NCI-H1105 (cell line): ENCODE results near the gene TSPAN9.

ENCODE experiments used
- DNase-seq: peaks from one replicate; lab custom pipeline; 2025; lab: John Stamatoyannopoulos, UW

The TSPAN9 gene

DNA sequence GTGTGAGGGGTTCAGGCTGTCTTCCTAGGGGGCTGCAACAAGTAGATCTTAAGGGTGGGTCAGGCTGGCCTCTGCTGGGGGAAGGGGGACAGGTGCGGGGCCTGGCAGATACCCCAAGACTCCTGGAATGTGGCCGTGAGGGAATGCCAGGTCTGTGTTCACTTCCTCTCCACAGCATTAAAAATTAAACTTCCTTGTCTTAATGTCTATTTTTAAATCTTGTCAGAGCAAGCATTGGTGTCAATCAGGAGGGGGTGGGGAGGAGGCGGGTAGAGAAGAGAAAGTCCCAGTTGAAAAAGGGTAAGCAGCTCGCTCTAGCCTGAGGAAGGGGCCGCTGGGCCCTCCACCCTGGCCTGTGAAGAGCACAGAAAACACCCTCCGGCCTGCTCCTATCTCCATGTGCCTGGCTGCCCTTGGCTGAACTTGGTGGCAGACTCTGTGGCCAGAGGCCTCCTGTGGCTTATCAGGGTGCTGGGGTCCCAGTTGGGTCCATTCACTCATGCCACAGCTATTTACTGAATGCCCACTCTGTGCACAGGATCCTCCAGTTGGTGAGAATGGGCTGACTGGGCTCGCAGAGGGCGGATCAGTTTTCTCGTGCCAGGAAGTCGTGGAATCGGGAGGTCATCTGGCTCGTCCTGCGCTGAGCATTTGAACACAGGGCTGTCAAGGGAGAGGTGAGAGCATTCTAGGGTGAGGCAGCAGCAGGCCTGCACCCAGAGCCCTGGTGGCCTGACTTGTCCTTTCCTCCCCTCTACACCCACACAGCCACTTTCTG, 128.8 kb downstream of the TSPAN9 start:
- DNase-seq, result no peak

DNA sequence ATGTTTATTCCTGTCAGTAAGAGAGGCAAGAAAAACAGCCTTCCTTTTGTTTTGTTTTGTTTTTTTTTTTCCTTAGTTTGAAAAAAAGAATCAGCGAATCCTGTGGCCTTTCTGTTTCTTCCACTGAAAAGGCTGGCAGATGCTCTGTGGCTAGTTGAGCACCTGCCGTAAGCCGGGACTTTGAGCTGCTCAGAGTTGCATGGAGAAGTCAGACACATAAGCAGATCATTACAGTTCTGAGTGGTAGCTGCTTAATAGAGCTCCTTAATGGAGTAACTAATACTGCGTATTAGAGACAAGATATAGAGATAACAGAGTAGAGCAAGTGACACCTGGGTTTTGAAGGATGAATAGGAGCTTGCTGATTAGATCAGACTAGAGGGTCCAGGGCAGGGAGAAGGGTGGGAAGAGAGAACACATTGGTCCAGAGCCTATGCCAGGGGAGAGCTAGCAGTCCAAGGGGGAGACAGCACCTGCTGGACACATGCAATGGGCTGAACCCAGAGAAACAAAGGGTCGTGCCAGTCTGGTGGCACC, 129.4 kb downstream of the TSPAN9 start:
- DNase-seq, result no peak

DNA sequence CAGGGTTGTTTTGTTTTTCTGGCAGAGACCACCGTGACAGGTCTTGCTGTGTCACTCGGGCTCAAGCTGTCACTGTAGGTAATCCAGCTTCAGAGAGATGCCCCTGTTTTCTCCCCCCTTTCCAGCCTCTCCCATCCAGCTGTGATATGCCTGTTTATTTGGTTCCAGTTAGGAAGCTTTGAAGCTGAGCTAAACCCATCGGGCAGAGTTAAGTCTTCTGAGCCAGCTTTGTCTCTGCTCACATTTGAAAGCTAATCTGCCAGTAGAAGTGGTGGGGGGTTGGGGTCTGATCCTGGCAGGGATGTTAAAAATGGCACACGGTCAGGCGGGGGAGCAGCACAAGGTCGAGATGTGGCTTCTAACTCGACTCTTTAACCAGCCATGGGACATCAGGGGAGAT, 130.0 kb downstream of the TSPAN9 start:
- no peak for DNase-seq

DNA sequence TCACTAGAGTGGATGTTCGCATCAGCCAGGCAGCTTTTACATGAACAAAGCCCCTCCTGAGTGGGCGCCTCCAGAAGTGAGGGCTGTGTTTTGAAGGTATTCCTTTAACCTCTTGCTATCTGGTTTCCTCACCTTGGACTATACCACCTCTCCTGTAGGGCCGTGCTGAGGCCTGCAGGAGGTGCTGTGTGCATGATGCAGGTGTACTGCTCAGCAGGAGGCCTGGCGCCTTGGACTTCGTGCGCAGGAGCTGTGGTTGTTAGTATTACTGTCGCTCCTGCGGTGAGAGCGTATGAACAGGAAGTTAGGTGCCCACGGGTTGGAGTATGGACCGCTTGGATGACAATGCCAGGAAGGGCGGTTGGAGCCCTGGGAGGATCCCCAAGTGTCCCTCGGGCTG, 130.7 kb downstream of the TSPAN9 start:
- DNase-seq, result no peak

DNA sequence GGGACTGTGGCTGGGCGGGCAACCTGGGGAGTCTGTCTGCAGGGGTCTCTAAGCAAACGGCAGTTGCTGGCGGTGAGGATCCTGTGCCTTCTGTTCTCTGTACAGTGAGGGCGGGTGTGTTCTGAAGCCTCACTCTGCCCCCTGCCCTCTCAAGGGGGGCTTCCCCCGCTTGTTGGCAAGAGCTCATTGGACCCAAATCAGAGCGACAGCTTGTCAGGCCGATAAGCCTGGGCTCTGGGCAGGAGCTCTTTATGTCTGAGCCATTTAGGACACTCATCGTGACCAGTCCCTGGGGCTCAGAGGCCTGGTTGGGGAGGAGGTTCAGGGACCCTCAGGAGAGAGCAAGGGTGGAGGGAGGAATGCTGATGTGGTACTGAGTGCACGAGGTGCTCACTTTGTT, 136.0 kb downstream of the TSPAN9 start:
- DNase-seq, result no peak

DNA sequence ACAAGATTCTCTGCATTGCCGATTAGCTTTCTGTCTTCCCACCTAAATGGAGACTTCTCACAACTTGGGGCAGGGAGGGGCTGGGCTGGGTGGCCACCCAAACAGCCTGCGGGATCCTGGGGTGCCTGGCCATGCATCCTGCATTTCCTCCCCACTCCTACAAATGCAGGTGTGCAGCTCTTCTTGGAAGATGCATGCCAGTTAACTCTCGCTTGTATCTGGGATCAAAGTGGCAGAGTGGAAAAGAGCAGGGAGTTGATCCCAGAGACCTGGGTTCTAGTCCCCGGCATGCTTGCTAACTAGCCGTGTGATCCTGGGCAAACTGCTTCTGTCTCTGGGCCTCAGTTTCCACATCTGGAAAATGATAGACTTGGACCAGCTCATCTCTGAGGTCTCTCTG, 136.6 kb downstream of the TSPAN9 start:
- no peak for DNase-seq

DNA sequence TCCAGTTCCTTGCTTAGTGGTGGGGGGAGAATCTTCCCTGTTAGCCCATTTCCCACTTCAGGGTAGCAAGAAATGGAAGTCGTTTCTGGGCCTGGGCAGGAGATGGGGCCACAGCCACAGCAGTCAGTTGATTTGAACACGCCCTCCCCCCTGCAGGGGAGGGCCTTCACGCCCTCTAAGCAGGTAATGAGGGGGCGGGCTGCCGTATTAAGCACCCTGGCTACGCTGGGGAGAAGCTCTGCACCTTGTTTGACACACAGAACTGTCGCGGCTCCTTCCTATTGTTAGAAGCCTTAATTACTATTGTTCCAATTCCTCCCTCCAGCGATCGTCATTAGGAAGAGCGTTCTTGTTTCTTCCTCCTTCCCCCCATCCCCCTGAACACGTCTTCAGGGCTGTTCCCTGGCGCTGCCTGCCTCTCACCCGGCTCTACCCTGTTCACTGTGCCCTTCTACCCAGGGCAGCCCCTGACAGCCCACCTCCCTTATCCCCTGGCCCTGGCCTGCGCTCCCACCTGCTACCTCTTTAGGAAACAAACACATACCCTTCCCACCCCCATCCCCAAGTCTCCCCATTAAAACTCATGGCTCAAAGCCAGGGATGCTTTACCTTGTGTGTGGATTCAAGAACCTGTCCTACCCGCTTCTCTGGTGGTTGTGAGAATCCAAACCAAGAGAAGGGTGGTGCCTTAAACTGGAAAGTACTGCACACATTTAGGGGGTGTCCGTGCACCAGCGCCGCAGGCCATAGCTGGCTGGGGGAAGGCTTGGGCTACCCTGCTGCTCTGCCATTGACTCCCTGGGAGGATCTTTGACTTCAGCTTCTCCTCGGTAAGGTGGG, 137.6 kb downstream of the TSPAN9 start:
- peak; percentile 79 for DNase-seq

DNA sequence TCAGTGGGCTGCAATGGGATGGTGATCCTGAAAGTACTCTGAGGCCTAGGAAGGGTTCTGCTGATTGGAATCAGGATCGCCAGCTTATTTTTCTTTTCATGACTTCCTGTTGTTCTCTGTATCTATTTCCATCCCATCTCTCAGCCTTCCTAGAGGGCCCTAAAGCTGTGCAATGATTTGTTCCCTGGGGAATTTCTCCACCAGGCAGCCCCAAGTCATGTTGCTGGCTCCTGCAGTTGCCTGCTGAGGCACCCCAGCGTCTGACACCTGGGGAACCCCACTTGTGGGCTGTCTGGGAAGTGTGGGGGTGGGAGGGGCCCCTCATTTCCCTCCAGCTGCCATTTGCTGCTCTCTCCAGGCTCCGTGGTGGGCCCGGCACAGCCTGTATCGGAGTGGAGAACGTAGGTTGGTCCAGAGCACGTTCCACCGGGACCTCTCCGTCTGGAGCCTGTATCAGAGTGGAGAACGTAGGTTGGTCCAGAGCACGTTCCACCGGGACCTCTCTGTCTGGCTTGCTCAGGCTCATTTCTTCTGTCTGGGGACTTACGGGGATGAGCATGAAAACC, 138.3 kb downstream of the TSPAN9 start:
- no peak for DNase-seq

DNA sequence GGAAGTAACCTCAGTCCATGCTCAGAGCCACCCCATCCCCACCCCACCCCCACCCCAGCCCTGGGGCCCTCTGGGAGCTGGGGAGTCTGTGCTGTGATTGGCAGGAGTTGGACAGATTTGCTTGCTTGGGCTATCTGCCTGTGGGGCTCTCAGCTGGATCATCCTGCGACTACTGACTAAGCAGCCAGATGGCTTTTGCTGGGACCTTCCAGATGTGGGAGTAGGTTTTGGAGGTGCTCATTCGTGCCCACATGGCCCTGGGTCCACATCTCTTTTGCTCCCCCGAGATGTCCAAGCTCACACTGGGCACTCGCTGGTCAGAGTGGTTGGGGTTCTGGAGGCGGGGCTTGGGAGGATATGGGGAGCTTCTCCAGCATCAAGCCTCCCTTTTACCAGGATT, 138.9 kb downstream of the TSPAN9 start:
- DNase-seq, result no peak

DNA sequence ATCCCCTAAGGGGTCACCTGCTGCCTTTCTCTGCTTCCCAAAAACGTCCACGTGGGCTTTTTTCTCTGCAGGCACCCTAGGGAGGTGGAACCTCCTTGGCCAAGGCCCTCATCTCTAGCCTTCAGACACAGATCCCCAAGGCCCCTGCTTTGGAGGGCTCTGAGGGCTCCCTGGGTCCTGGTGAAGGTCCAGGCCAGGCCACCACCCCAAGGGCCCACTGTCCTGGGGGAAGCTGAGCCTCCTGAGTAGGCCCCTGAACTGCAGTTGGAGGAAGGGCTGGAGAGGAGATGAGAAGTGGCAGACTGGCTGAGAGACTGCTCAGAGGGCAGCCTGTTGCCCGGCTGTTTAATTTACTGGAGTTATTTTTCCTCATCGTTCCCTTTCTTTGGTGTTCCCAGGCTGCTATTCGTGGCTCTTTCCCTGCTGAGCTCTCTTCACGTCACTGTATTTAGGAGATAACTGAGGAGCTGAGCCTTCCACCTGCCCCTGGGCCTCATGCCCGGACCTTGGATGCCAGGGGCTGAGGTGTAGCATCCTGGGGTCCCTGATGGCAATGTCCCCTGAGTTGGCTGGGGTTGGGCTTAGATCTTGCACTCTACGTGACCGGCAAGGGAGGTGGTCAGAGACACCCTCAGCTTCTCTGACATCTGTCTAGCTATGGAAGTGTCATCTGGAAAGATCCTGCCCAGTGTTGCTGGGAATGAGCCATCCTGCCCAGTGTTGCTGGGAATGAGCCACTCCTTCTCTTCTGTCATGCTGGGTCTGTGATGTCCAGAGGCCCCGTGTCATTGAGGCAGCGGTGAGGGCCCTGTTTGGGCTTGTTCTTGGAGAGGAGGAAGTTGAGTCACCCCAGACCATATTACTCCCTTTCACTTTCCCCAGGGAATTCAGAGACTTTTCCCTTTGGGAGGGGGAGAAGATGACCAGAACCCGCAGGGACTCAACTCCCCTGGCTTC, 139.8 kb downstream of the TSPAN9 start:
- DNase-seq, result no peak

DNA sequence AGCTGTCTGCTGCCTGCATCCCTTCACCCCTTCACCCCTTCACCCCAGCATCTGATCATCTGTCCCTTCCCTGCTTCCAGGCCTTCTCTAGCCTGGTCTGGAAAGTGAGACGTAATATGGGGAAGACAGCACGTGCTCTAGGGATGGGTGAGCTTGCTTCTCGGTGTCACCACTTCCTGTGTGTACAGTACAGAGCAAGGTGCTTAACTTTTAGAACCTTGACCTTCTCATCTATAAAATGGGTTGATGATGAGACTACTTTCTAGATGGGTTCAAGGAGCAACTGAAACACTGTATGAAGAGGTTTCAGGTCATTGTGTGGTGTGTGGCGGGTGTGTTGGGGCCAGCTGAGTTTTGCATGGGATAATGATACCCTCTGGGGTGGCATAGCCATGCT, 140.5 kb downstream of the TSPAN9 start:
- DNase-seq, result no peak

DNA sequence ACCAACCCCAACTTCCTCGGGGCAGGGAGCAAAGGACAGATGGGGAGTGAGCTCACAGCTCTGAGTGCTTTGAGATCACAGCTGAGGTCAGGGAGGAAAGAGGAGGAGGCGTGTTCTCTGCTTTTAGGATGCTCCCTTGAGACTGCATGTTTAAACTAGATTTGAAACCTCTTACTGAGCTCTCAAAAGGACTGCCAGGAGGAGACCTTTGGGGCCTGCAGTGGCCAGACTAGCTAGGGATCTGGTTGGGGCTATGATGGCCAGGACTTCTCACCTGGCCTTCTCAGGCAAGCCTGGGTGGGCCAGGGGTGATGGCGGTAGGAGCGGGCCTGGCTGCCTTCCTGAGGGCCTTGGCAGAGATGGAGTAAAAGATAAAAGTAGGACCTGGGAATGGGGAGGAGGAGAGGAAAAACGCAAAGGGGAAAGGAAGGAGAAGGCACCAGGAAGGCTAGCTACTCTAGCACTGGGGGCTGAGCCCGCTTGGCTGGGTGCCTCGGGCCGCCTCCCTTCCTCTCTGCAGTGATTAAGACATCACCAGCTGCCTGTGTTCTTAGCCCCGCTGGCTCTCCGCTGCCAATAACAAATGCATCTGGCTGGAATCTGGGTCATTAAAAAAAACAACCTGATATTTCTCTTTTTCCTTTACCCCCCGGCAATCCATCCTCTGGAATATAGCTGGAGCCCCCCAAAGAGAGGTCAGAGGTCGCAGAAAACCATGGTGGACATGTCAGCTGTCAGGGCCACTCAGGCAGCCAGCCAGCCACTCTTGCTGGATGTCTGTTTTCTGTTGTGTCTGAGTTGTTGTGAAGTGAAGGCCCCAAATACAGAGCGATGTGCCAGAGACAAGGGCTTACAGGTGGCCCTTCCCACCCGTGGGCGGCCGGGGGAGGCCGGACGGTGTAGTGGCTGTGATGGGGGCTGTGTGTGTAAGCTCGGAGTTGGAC, 141.3 kb downstream of the TSPAN9 start:
- peak; percentile 77 for DNase-seq

DNA sequence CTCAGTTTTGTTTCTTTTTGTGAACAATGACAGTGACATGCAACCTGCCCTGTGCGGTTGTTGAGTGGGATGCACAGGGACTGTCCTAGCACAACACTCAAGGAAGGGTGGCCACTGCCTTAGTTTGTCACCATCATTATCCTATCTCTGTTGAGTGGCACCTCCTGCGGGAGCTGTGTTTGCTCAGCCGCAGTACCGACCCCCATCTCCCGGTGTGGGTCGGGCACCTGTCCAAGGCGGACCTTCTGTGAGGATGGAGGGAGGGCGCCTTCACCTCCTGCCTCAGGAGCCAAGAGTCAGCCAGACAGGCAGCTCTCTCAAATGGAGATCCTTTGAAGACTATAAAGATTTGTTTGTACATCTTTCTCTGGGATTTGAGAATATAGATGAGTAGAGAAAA, 142.1 kb downstream of the TSPAN9 start:
- peak; percentile 55 for DNase-seq

DNA sequence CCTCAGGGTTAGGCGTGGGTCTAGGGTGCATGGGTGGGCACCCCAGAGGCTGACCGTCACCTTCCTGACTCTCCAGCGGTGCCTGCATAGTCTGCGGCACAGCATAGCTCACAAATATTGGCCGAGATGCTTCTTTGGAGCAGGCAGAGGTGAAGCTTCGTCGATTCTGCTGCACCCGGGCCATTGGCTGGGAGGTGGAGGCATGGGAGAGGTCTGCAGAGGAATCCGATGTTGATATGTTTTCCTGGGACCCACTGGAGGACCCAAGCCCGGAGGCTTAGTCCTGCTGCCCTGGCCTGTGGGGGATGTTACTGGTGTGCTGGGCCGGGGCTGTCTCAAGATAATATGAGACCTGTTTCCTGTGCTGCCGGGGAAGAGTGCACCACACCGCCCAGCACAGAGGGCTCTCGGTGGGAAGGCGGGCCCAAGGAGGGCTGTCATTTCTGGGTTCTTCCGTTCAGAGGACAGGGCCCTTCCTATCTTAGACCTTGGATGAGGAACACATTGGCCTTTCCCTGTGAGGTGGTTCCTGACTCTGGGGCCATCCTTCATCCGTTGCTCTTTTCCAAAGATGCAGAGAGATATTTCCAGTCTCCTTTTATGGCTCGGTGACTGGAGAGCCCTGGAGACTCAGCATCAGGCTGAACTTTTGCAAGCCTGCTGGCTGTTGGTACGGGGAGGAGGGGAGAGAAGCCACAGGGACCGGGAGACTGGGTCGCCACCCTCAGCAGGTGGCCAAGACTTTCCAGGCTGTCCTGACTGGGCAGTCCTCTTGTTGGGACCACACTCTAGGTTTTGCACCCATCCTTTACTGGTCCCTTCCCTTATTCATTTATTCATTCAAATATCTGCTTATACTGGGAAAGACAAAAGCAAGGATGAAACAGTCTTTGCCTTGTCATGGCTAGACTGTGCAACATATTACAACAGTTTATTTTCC, 143.5 kb downstream of the TSPAN9 start:
- DNase-seq, result no peak

DNA sequence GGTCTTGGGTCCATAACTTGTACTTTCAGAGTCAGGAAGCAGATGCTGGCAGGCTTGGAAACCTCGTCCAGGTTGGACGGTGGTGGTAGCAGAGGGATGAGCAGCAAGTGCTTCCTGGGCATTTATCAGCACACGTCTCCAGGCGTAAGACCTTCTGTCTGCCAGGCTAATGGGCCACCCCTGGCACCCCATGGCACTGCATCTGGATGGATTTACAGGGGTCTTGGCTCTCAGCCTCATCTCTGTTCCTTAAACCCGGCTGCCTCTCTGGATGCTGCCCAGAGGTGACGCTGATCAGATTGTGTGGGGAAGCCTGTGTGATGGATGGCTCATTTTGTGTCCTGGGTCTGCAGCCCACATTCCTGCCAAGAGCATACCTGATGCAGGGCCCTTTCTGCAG, 145.1 kb downstream of the TSPAN9 start:
- no peak for DNase-seq

DNA sequence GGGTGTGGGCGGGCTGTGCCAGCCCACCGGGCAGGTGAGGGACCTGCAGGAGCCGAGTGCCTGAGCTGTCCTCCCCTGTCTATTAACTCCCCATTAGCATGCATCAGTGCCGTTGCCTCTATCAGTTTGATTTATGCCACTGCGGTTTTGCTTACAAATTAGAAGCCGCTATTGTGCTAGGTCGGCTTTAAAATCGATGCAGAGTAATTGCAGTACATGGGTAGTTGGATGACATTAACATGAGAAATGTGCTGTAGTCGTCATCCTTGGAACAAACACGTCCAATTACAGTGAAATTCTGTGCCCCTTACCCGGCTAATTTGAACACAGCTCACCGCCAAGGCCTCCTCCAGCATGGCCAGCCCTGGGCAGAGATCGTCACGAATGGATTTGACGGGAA, 145.8 kb downstream of the TSPAN9 start:
- peak; percentile 60 for DNase-seq

DNA sequence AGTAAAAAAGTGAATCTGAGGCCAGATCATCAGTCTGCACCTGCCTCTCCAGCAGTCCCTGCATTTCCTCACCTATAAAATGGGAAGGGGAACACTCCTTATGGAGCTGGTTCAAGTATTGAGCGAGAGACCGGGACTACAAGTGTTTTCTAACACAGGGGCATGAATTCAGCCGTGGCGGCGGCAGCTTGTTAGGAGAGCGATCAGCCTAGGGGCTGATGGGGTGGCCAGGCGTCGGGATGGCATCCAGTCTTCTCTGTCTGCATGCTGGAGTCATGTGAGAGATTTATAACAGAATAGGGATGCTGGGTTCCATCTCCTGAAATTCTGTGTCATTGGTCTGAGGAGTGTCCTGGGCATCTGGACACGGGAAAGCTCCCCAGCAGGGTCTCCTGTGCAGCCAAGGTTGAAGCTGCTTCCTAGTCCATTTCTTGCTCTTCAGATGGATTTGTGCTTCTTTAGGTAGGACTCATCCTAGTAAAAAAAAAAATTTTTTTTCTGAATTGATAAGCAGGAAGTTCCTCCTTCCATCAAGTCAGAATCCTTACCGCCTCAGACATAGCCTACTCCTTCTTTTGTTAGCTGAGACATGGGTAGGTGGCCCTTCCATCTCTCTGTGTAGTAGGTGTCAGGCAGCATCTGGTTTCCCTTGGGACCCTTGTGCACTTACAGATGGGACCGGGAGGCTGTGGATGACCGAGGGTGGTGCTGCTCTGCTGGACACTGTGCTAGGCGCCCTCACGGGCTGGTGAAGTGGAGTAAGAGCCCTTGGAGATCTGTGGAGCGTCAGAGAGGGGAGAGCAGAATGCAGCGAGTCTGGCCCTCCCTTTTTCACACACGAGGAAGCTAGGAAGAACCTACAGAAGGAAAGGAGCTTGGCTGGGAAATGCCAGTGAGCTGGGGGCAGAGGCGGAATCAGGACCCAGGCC, 146.7 kb downstream of the TSPAN9 start:
- no peak for DNase-seq

DNA sequence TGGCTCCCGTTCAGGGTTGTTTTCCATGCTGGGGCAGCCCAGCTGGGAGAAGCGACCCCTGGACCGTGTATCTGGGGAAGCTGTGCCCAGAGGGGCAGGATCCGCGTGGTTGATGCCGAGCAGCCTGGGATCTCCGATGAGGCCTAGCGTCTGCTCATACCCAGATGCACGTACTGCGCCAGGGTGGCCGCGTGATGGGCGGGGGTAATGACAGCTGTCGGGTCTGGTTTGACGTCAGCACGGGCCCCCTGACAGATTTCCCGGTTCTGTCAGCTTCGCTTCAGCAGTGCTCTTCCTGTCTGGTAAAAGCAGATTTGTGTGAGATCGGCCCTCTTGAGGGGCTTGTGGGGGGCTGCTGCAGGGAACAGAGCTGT, 147.3 kb downstream of the TSPAN9 start:
- DNase-seq, result no peak
